H1 (cell line): ENCODE data around the gene THAP2. TPM values are rescaled to one million over a fixed set of nuclear protein-coding genes. Genes with fewer than 3 reads are reported as not detected.

Experiments
- CTCF ChIA-PET: fragments of 300-600 bp; sonication (Branson Sonifier 250); formaldehyde crosslinking; loops from one replicate; lab custom pipeline; 2021; ENCODE audit not compliant: partially characterized antibody; lab: Charles Lee
- POLR2A ChIA-PET: fragments of 300-600 bp; sonication (Branson Sonifier 250); formaldehyde crosslinking; loops from one replicate; lab custom pipeline; 2021; ENCODE audit warnings: inconsistent platforms; ENCODE audit not compliant: partially characterized antibody; lab: Charles Lee
- DNase-seq, 2 experiments: peaks; one replicate each; pipeline versions ENCODE4 v3.0.0 to v3.0.0-alpha.2; 2010 to 2022; ENCODE audit warnings: low spot score in 2 of 2, low read depth in 1 of 2, mixed read lengths in 1 of 2
- FAIRE-seq: peaks from 2 replicates; lab custom pipeline; 2011; peaks lifted over from hg19 to GRCh38; lab: Jason Lieb, UNC
- H2AFZ ChIP-seq: 2 replicates; pipeline ENCODE4 v1.8.1; 2012; ENCODE audit warnings: low read length, inconsistent platforms
- H2AK5ac ChIP-seq: 2 replicates; pipeline ENCODE4 v1.6.1; 2013; ENCODE audit warnings: low read depth, low read length
- H2BK120ac ChIP-seq: replicated peaks from 2 replicates; pipeline ENCODE3; 2013; ENCODE audit warnings: low read depth, low read length, inconsistent platforms
- H2BK12ac ChIP-seq: 2 replicates; pipeline ENCODE4 v1.6.1; 2013; ENCODE audit warnings: low read depth, low read length
- H2BK15ac ChIP-seq: 2 replicates; pipeline ENCODE4 v1.6.1; 2013; ENCODE audit warnings: low read length
- H2BK20ac ChIP-seq: 2 replicates; pipeline ENCODE4 v1.6.1; 2013; ENCODE audit warnings: low read length
- H2BK5ac ChIP-seq: 2 replicates; pipeline ENCODE4 v1.6.1; 2013; ENCODE audit warnings: low read depth, low read length
- H3K14ac ChIP-seq: 2 replicates; pipeline ENCODE4 v1.6.1; 2013; ENCODE audit warnings: inconsistent platforms; ENCODE audit not compliant: insufficient read length
- H3K18ac ChIP-seq: 2 replicates; pipeline ENCODE4 v1.6.1; 2013; ENCODE audit warnings: low read length; ENCODE audit errors: extremely low read depth
- H3K23ac ChIP-seq: 2 replicates; pipeline ENCODE4 v1.6.1; 2013; ENCODE audit warnings: inconsistent platforms; ENCODE audit not compliant: insufficient read length
- H3K23me2 ChIP-seq: 2 replicates; pipeline ENCODE4 v1.6.1; 2013; ENCODE audit warnings: low read depth, low read length
- H3K27ac ChIP-seq: 2 replicates; pipeline ENCODE4 v1.6.1; 2011; ENCODE audit warnings: low read depth, low read length, inconsistent platforms
- H3K27me3 ChIP-seq, 4 experiments: replicated peaks in 1 of 4; 1 replicate in 1 of 4; 2 replicates in 3 of 4; pipeline versions ENCODE4 v1.6.1 to v1.8.1; 2011 to 2013; ENCODE audit warnings: low read length in 3 of 4, mild to moderate bottlenecking in 3 of 4, inconsistent platforms in 2 of 4, mixed read lengths in 2 of 4, moderate library complexity in 1 of 4; ENCODE audit not compliant: control insufficient read depth in 3 of 4, insufficient read depth in 3 of 4; ENCODE audit errors: extremely low read depth in 1 of 4
- H3K36me3 ChIP-seq, 4 experiments: 2 replicates each; pipeline versions ENCODE4 v1.6.1 to v1.8.1; 2011 to 2013; ENCODE audit warnings: mild to moderate bottlenecking in 4 of 4, low read length in 3 of 4, moderate library complexity in 2 of 4, control low read depth in 1 of 4, inconsistent platforms in 1 of 4; ENCODE audit not compliant: insufficient read depth in 4 of 4, control insufficient read depth in 2 of 4
- H3K4ac ChIP-seq: replicated peaks from 2 replicates; pipeline ENCODE3; 2013; ENCODE audit warnings: low read length, low read depth, mixed read lengths, inconsistent platforms; ENCODE audit not compliant: insufficient read length
- H3K4me1 ChIP-seq, 4 experiments: replicated peaks in 1 of 4; 1 replicate in 1 of 4; 2 replicates in 3 of 4; pipeline versions ENCODE4 v1.6.1 to v1.8.1; 2011 to 2013; ENCODE audit warnings: low read length in 3 of 4, inconsistent platforms in 2 of 4, mixed read lengths in 1 of 4; ENCODE audit not compliant: insufficient read depth in 4 of 4, control insufficient read depth in 3 of 4
- H3K4me2 ChIP-seq, 2 experiments: 2 replicates each; pipeline versions ENCODE4 v1.6.1 to v1.8.1; 2011 to 2013; ENCODE audit warnings: low read depth in 2 of 2, low read length in 2 of 2, control low read depth in 1 of 2, inconsistent platforms in 1 of 2, mild to moderate bottlenecking in 1 of 2; ENCODE audit not compliant: insufficient read depth in 1 of 2
- H3K4me3 ChIP-seq, 4 experiments: fragments of 200-600, 300-600 bp in 1 of 4; sonication (generic), shearing (Covaris generic), sonication (Bioruptor Twin) in 1 of 4; 2 replicates each; pipeline versions ENCODE4 v1.5.1 to v1.8.1; 2011 to 2016; ENCODE audit warnings: low read length in 4 of 4, low read depth in 3 of 4, control low read depth in 2 of 4, inconsistent platforms in 2 of 4, mild to moderate bottlenecking in 2 of 4, mixed read lengths in 1 of 4, moderate library complexity in 1 of 4; ENCODE audit not compliant: insufficient read depth in 2 of 4; ENCODE audit errors: extremely low read depth in 1 of 4
- H3K56ac ChIP-seq: replicated peaks from 2 replicates; pipeline ENCODE3; 2013; ENCODE audit warnings: low read depth, mild to moderate bottlenecking, mixed read lengths, low read length, inconsistent platforms; ENCODE audit not compliant: insufficient read length
- H3K79me1 ChIP-seq: 2 replicates; pipeline ENCODE4 v1.6.1; 2013; ENCODE audit warnings: low read depth, low read length, control low read depth
- H3K79me2 ChIP-seq, 2 experiments: 2 replicates each; pipeline versions ENCODE4 v1.6.1 to v1.8.1; 2012 to 2013; ENCODE audit warnings: low read length in 2 of 2, mild to moderate bottlenecking in 2 of 2, inconsistent platforms in 1 of 2; ENCODE audit not compliant: insufficient read depth in 2 of 2, control insufficient read depth in 1 of 2
- H3K9ac ChIP-seq, 4 experiments: replicated peaks in 1 of 4; 1 replicate in 1 of 4; 2 replicates in 3 of 4; pipeline versions ENCODE4 v1.6.1 to v1.8.1; 2011 to 2013; ENCODE audit warnings: low read depth in 3 of 4, low read length in 3 of 4, control low read depth in 2 of 4, mild to moderate bottlenecking in 2 of 4, moderate library complexity in 2 of 4, inconsistent platforms in 1 of 4; ENCODE audit errors: extremely low read depth in 1 of 4
- H3K9me3 ChIP-seq, 2 experiments: 2 replicates each; pipeline versions ENCODE4 v1.6.1 to v1.8.1; 2012 to 2013; ENCODE audit warnings: mild to moderate bottlenecking in 2 of 2, moderate library complexity in 2 of 2, control low read depth in 1 of 2, inconsistent platforms in 1 of 2, low read depth in 1 of 2, low read length in 1 of 2, mixed read lengths in 1 of 2; ENCODE audit not compliant: insufficient read depth in 2 of 2
- H4K20me1 ChIP-seq, 2 experiments: replicated peaks in 1 of 2; 2 replicates each; pipeline versions ENCODE3 to v1.8.1; 2011 to 2013; ENCODE audit warnings: inconsistent platforms in 2 of 2, low read length in 2 of 2, mild to moderate bottlenecking in 1 of 2; ENCODE audit not compliant: insufficient read depth in 2 of 2, control insufficient read depth in 1 of 2
- H4K5ac ChIP-seq: 2 replicates; pipeline ENCODE4 v1.6.1; 2013; ENCODE audit warnings: low read length, low read depth, mixed read lengths, inconsistent platforms; ENCODE audit not compliant: insufficient read length
- H4K8ac ChIP-seq: 2 replicates; pipeline ENCODE4 v1.8.0; 2013; ENCODE audit warnings: mild to moderate bottlenecking, moderate library complexity, low read length, inconsistent platforms; ENCODE audit not compliant: insufficient read depth; ENCODE audit errors: extremely low read depth
- H4K91ac ChIP-seq: replicated peaks from 2 replicates; pipeline ENCODE3; 2013; ENCODE audit warnings: low read length, mixed read lengths, inconsistent platforms; ENCODE audit not compliant: insufficient read length
- ATF2 ChIP-seq: IDR thresholded peaks from 2 replicates; pipeline ENCODE4 v1.6.1; 2012; ENCODE audit warnings: low read length, inconsistent platforms
- ATF3 ChIP-seq: IDR thresholded peaks from 2 replicates; pipeline ENCODE4 v1.6.1; 2011; ENCODE audit warnings: low read depth, mild to moderate bottlenecking, low read length; ENCODE audit not compliant: insufficient read depth
- CHD1 ChIP-seq: IDR thresholded peaks from 2 replicates; pipeline ENCODE4 v1.6.1; 2012; ENCODE audit warnings: low read depth, low read length, improper control_type of control experiment
- JUND ChIP-seq: IDR thresholded peaks from 2 replicates; pipeline ENCODE4 v1.6.1; 2011; ENCODE audit warnings: mild to moderate bottlenecking, improper control_type of control experiment, low read length
- PHF8 ChIP-seq: fragments of 200-600 bp; sonication (generic); conservative IDR thresholded peaks from 2 replicates; pipeline ENCODE4 v1.7.1; 2012; ENCODE audit warnings: low read depth, mild to moderate bottlenecking, inconsistent platforms, low read length, moderate library complexity
- SIX5 ChIP-seq: IDR thresholded peaks from 2 replicates; pipeline ENCODE4 v1.6.1; 2011; ENCODE audit warnings: mild to moderate bottlenecking, low read depth, low read length
- WGBS, 2 experiments: shearing (Covaris generic) in 1 of 2; methylation state at CpG; one replicate each; pipeline versions ENCODE4 v1.1.6 to v1.1.7; 2013 to 2015; ENCODE audit warnings: low lambda C conversion rate in 2 of 2, mixed read lengths in 2 of 2, inconsistent platforms in 1 of 2, low coverage in 1 of 2, missing lambda C conversion rate in 1 of 2; ENCODE audit not compliant: insufficient replicate concordance in 2 of 2, insufficient coverage in 1 of 2, insufficient read length in 1 of 2; ENCODE audit errors: extremely low coverage in 1 of 2, missing lambda C conversion rate in 1 of 2; 5-methylcytosine and 5-hydroxymethylcytosine counted together
- polyA plus RNA-seq, 7 experiments: library from polyadenylated mRNA; depleted of rRNA in 3 of 7; stranded (reverse) in 5 of 7; unstranded in 2 of 7; fragments of >200 nt in 5 of 7; fragments of 200-250 nt in 2 of 7; gene quantifications; 1 replicate in 5 of 7; 2 replicates in 1 of 7; 4 replicates in 1 of 7; pipeline versions ENCODE4 v1.2.1 to v1.2.3, GENCODE V29; 2011 to 2013; ENCODE audit warnings: missing spikeins in 2 of 7, mixed read lengths in 2 of 7
- total RNA-seq: library from RNA; stranded (reverse); fragmentation: NEBNext Ultra II Directional; extraction: Animal tissue kit (Norgen Biotek cat#: 25700); gene quantifications from 2 replicates; pipeline ENCODE4 v1.2.1, GENCODE V29; 2021
- TF ChIP-seq, protein P1 (sequence below): IDR thresholded peaks from 2 replicates; pipeline ENCODE4 v1.6.1; 2012; ENCODE audit warnings: inconsistent platforms

Gene THAP2
- total and polyA plus RNA-seq, 2 of the 8 experiments (the other 6 are each of a cell fraction or from before 2014, with no cell fraction given), result 1.8 to 5.3 TPM

DNA sequence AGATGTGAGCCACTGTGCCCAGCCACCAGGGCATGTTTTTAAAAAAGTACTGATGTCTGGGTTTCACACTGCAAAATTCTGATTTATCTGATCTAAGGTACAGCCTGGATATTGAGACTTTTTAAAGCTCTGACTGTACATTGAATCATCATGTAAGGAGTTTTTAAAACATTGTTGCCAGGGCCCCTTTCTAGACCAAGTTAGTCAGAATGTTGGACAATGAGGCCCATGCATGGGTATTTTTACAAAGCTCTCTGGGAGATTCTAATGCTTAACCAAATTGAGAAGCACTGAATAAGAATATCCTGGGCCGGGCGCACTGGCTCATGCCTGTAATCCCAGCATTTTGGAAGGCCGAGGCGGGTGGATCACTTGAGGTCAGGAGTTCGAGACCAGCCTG, 38.5 kb downstream of the THAP2 start:
- H4K20me1 ChIP-seq, result no peaks in the 10 kb centered on the region
- CTCF ChIA-PET, result no interaction called here
- FAIRE-seq, result no peak

More for the DNA sequence above, 38.5 kb downstream of the THAP2 start:
- Histone ChIP-seq H3K9me3 (no peaks in the 10 kb centered on the region), H3K56ac (no peak overlapping the region), H4K91ac (no peak overlapping the region), H3K23me2 (no peaks in the 10 kb centered on the region), H3K79me1 (no peaks in the 10 kb centered on the region), H3K4me3 (no peak overlapping the region), H3K9ac (no peak overlapping the region), H2BK120ac (no peak overlapping the region), H3K23ac (no peak overlapping the region), H3K27me3 (no peaks in the 10 kb centered on the region), H4K8ac (no peak overlapping the region), H3K14ac (no peak overlapping the region), H2BK20ac (no peak overlapping the region), H2BK5ac (no peak overlapping the region), H2BK12ac (no peak overlapping the region), H4K5ac (no peak overlapping the region), H3K27ac (no peak overlapping the region), H3K4ac (no peak overlapping the region), H3K18ac (no peak overlapping the region), H2AK5ac (no peak overlapping the region), H3K79me2 (no peaks in the 10 kb centered on the region), H3K4me1 (no peaks in the 10 kb centered on the region), H3K4me2 (no peak overlapping the region), H3K36me3 (peaks cover 0 to 11% (median 3%) of the 10 kb centered on the region in 4 experiments; a peak in 3 of 8 replicates), H2AFZ (no peak overlapping the region), H2BK15ac (no peak overlapping the region)
- TF ChIP-seq CHD1 (no peak), ATF3 (no peak), JUND (no peak), SIX5 (no peak), ATF2 (no peak), PHF8 (no peak)
- TF ChIP-seq, protein P1, sequence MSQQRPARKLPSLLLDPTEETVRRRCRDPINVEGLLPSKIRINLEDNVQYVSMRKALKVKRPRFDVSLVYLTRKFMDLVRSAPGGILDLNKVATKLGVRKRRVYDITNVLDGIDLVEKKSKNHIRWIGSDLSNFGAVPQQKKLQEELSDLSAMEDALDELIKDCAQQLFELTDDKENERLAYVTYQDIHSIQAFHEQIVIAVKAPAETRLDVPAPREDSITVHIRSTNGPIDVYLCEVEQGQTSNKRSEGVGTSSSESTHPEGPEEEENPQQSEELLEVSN, result no peak
- POLR2A ChIA-PET, result interaction anchor here (1.2 kb wide), 1 partner anchor 17 kb away, joined by 4 read pairs; the partner anchor contains the start of gene TMEM19
- WGBS, 2 experiments, result 91% methylated on average over 5 of the region's 5 CpGs; no CpG with 5 or more reads in 1 of the 2 experiments
- DNase-seq, result no peak
